DMS53 treated with DMSO at 0.1 percent for 48 hours (cell line): ENCODE results near the gene PTGS2.
A peak's percentile ranks its signal among the peaks of the same experiment; 100 is the strongest.

Source experiments
- DNase-seq: peaks from one replicate; lab custom pipeline; 2025; ENCODE audit not compliant: unreplicated experiment; lab: John Stamatoyannopoulos, UW

Gene PTGS2

DNA sequence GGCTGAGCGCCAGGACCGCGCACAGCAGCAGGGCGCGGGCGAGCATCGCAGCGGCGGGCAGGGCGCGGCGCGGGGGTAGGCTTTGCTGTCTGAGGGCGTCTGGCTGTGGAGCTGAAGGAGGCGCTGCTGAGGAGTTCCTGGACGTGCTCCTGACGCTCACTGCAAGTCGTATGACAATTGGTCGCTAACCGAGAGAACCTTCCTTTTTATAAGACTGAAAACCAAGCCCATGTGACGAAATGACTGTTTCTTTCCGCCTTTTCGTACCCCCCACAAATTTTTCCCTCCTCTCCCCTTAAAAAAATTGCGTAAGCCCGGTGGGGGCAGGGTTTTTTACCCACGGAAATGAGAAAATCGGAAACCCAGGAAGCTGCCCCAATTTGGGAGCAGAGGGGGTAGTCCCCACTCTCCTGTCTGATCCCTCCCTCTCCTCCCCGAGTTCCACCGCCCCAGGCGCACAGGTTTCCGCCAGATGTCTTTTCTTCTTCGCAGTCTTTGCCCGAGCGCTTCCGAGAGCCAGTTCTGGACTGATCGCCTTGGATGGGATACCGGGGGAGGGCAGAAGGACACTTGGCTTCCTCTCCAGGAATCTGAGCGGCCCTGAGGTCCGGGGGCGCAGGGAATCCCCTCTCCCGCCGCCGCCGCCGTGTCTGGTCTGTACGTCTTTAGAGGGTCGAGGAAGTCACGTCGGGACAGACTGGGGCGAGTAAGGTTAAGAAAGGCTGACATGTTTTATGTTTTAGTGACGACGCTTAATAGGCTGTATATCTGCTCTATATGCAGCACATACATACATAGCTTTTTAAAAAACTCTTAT, at the start of gene PTGS2:
PTGS2 (minus strand) TSS at position 179 of the 817 bp plus-strand sequence; CDS start at position 46, 133 bp downstream.
- peak; percentile 78 for DNase-seq

DNA sequence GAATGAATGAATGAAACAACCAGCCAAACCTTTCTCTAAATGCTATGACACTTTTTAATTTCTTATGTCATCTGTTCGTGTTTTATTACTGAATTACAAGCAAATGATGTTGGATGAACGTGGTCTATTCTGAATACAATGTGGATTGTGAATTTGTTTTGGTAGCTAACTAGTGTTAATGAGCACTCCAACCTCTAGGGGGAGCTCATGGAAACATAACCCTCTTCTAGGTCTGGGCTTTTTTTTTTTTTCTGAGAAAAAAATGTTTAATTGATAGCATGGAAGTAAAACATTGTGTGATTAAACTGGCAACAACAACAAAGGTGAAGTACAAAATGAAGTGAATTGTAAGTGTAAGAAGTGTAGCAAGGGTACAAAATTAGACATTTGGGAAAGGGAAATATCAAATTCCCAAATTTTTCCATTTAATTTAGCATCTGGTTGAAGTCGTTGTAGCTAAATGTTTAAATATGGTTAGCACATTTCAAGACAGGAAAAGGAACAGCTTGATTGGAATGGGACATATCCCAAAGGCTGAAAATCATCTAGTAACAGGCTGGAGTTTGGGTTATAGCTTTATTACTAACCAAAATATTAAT, 42.6 kb upstream of the PTGS2 start:
- DNase-seq, result peak; percentile 43

DNA sequence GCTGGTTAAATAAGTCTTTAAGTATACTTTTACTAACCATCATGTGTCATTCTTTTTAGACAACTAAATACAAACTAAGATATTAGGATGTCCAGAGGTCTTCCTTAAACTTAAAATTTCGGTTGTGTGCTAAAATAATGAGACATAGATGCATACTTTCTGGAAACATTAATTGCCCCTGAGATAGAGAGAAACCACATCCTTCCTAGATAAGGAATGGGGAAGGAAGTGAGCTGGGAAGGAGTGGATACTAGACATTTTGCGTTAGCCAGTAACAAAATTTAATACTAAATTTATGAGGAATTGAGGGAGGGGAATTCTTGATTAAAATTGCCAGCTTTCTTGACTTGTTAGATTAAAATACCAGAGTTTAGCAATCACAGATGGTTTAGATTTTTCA, 37.1 kb upstream of the PTGS2 start:
- DNase-seq, result no peak

DNA sequence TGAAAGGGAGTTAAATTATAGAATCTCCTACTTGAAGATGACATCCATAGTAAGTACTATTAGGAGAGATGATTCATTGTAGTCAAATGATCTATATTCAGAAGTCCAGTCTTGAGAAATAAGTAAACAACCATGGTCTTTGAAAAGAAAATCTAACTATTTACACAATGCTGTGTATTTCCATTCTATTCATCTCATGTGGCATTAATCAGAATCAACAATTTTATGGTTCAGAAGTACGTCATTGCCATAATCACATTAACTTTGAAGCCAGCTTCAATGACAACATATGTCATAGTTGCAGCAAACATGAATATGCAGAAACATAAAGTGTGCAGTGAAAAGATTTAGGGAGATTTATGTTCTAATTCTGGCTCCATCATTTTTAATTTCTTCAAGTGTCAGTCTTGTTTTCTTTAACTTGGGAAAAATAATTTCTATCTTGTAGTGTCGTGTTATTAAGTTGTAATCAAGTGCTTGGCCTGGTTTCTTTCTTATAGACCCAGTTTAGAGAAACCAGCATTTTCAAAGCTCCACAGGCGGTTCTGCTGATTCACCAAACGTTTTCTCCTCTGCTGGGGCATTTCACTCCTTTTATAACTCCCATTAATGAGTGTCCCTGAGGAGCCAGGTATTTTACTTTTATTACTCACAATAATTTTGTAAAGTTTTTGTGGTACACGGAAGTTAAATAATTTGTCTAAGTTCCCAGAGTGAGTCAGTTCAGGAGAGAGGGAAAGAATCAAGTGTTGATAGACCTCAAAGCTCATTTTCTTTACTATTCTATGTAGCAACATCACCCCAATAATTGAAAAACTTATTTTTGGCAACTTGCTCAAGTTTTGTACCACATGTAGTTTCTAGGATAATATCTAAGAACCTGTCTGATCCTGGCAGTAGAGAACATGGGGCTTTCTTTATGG, 35.9 kb upstream of the PTGS2 start:
- DNase-seq, result peak; percentile 96

DNA sequence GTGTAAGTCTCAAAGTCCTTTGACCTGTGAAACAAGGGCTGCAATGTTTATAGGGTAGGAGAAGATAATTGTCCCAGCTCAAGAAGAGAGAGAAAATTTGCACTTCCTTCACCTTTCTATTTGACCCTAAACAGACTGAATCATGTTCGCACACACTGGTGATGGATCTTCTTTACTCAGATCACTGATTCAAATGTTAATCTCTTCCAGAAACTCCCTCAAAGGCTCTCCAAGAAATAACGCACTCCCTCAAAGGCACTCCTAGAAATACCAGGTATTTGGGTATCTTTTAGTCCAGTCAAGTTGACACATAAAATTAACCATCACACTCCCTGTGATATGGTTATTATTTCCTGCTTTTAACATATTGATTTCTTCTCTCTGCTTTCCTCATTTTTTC, 30.5 kb upstream of the PTGS2 start:
- no peak for DNase-seq

DNA sequence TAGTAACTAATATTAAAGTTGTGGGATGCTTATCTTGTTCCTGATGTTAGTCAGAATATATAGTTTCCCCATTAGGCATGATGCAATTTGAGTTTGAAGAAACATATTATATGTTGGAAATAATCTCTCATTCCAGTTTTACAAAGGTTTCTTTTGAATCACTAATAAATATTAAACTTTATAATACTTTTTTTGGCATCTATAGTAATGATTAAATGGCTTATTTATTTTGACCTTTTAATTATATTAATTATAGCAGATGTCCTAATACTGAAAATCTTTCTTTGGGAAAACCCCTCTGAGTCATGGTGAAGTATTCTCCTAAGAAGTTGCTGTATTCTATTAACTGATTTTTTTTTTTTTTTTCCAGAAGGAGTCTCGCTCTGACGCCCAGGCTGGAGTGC, 28.5 kb upstream of the PTGS2 start:
- DNase-seq, result no peak

DNA sequence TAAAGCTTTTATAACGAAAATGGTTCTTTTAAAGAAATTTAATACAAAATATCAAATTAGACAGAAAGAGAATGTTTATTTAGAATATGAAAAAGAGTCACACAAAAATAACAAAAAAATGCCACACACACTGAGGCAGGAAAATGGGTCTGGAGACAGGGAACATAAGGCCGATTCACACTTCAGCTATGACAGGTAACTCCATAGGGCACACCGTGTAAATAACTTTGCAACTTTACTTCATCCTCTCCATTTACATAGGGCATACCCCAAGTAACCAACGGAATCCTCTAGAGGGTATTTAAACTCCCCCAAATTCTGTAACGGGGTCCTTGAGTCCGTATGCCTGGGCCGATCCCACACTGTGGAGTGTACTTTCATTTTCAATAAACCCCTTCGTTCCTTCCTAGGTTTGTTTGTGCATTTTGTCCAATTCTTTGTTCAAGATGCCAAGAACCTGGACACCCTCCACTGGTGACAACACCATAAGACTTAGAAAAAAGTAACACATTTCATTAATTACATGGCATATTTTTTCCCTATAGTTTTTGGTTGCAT, 23.1 kb upstream of the PTGS2 start:
- no peak for DNase-seq

DNA sequence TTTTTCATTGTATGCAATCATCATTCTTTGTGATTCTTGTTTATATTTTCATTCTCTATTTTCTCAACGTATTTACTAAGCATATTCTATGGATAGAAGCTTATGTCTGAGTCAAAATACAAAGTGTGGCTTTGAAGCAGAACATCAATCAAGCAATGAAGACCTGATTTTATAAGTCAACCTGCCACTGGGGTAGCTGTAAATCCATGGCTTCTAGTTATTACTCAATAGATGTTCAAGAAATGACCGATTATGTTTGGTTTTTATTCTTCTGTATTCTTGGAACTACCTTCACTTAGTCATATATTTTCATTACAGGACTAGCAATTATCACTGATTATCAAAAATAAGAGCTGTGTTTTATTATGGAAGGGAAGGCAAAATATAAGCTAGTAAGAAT, 20.5 kb upstream of the PTGS2 start:
- DNase-seq, result no peak

DNA sequence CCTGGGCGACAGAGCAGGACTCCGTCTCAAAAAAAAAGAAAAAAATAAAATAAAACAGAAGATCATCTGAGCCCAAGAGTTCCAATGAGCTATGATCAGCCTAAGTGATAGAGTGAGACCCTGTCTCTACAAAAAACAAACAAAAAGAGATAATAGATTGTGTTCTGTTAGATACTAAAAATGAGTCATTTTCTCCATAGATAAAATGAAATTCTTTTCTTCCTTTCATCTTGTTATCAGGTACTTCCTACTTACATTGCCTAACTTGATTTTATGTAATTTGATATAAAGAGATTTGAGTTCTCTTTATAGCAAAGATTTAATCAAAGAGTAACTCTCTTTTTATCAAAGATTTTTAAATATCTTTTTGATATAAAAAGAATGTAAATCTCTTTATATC, 19.3 kb upstream of the PTGS2 start:
- DNase-seq, result no peak

DNA sequence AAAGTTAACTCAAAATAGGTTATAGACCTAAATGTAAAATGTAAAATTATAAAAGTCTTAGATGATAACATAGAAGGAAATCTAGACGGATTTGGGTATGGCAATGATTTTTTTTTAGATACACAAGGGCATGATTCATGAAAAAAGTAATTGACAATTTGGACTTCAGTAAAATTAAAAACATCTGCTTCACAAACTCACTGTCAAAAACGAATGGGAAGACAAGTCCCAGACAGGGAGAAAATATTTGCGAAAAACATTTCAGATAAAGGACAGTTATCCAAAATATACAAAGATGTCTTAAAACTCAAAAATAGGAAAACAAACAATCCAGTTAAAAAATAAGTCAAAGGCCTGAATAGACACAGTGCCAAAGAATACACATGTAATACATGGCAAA, 9.7 kb upstream of the PTGS2 start:
- DNase-seq, result no peak

DNA sequence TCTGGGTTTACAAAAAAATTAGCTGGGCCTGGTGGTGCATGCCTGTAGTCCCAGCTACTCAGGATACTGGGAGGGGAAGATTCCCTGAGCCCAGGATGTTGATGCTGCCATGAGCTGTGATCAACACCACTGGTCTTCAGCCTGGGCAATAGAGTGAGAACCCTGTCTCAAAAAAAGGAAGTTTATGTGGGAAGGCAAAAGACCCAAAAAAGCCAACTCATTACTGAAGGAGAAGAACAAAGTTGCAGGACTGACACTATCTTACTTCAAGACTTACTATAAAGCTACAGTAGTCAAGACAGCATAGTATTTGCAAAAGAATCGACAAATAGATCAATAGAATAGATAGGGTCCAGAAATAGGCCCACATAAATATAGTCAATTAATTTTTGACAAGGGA, 9.2 kb upstream of the PTGS2 start:
- no peak for DNase-seq

DNA sequence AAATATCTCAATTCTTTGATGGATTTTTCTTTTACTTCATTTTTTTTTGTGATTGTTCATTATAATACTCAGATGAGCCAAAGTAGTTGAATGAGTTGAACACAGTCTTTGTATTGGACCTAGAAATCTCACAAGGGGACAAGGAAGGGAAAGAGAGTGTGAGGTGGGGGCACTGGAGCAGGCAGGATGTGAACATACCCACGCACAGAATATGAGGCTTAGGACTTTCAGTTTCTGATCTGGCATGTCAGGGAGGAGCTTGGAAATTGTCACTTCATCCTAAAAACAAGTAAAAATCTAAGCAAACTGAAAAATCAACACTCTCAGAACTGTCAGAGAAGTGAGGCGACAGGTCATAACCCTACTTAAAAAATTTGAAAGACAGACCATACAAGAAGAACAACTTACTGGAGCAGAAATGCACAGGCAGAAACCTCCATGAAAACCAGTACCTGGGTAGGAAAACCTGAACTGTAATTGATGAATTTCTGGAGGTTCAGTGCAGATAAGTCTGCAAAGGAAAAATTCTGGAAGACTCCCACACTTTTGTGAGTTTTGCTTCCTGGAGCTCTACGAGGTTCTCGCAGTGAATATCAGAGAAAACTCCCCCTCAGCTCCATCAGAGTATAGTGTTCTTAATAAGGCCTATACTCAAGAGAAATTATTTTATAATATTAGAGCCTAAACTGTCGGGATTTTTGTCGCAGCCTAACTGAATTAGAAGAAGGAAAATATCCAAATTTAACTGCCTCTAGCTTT, 3.6 kb upstream of the PTGS2 start:
- no peak for DNase-seq

DNA sequence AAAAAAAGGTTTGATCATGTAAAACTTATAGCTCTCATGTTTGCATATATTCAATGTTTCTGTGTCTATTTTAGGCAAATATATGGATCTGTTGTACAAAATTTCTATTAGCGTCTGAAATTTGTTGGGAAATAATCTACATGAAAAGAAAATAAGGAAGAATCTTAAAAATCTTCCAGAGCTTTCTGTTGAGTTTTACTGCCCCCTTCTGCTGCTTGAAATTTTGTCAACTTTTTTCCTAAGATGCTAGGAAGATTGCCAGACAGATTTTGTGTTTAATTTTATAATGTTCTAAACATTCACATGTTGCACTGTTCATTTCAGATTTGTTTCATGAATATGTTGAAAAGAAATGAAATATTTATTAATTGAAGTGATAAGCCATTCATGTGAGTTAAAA, 2.5 kb upstream of the PTGS2 start:
- no peak for DNase-seq

DNA sequence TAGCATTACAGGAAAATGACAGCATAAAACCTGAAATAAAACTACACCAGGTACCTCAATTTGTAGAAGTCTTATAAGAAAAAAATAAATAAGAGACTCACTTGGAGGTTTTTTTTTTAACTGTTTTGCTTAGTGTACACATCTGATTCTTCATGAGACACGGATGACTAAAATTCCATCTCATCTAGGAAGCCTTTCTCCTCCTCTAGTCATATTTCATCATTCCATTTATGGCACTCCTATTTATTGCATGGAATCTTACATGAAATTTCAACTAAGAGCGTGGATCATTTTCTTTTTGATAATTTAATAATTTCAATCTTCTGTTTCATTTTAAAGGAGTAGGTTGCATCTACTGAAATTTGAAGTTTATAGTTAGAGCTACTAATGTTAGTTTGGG, 1.6 kb upstream of the PTGS2 start:
- DNase-seq, result no peak

DNA sequence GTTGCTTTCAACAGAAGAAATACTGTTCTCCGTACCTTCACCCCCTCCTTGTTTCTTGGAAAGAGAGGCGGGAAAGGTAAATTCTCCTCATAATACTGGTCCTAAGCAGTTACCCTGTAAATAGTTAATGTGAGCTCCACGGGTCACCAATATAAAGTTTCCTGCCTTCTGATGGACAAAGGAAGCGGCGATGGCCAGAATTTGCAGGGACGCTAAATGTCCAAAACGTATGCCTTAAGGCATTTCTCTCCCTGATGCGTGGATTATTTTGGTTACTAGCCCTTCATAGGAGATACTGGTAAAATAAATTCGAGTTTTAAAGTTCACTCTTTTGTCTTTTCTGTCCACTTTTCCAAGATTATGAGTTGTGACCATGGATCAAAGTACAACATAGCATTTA, 898 bp upstream of the PTGS2 start:
- DNase-seq, result no peak

DNA sequence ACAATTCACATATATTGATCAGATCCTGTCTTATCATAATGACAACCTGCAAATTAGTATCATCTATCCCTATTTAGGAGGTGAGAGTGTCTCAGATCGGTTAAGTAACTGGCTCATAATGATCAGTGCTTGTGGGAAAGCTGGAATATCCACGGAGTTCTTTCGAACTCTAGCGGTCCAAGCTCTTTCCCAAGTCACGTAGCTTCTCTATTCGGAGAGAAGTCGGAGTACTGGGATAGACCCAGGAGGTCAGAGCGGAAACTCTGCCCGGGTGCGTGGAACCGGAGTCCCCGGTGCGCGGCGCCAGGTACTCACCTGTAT, 339 bp downstream of the PTGS2 start:
- no peak for DNase-seq

DNA sequence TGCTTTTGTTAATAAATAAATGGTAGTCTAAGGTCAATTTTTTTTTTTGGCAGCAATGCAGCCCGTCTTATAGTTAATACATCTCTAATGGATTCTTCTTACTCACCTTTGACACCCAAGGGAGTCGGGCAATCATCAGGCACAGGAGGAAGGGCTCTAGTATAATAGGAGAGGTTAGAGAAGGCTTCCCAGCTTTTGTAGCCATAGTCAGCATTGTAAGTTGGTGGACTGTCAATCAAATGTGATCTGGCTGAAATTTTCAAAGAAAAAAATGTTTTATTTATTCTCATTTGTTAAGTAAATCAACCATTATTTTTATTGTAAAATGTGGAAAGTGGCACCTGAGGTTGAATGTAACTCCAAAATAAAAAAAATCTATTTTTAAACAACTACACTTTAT, 2.1 kb downstream of the PTGS2 start:
- no peak for DNase-seq

DNA sequence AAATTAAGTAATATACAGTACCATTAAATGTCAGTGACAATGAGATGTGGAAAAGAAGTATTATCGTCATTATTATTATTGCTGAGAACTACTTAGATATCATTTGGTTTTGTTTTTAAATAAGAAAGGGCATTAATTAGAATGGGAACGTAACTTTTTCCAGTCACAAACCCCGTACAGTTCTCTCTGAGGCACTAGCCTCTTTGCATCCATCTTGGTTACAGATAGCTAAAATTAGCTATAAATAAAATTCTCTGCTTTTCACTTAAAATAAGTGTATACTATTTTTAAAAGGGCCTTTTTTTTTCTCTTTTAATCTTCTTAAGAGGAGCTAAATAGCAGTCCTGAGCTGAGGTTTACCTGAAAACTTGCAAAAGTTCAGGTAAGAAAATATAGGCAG, 7.6 kb downstream of the PTGS2 start:
- no peak for DNase-seq

DNA sequence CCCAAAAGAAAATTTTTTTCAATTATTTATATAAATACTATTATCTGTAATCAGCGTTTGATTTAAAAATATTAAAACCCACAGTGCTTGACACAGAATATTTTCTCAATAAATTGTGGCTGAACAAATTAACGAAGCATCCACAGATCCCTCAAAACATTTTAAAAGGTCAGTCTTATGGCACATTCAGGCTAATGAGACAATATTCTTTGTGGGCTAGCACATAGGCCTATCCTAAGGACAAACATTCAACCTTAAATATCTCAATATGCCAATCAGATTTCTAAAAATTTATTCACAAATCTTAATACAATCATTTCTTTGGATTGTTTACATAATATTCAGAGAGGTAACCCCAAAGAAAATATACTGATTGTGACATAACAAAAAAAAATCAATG, 8.1 kb downstream of the PTGS2 start:
- DNase-seq, result no peak

DNA sequence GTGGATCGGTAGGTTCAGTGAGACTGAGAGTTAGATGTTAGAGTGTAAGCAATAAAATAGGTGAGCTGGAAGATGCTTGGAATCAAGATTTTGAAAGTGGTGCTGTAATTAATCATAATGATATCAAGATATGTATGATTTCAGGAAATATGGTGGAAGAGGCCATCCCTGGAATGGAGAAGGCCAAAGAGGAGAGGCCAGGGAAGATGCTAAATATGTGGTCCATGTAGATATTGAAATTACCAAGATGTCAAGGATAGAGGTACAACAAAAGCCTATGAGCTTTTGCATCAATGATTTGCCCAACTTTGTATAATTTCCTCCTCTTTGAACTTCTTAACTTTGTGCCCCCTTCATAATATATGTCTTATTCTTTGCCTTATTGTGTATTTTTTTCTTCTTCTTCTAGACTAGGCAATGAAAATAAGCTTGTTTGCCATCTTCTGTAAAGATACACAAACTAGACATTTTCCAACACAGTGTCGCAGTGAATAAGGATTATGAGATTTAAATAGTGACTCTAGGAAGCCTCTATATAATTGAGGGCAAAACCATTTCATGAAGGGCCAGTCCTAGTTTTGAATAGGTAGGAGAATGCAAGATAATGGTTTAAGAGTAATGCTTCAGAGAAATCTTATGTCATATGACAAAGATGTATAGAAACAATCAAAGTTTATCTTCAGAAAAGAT, 8.9 kb downstream of the PTGS2 start:
- DNase-seq, result no peak
